IPS-18a (cell line): ENCODE results near the gene L3MBTL4.

Experiments
- H3K27ac ChIP-seq: one replicate; pipeline ENCODE4 v1.5.1; 2013; ENCODE audit warnings: low read length
- H3K27me3 ChIP-seq: one replicate; pipeline ENCODE4 v1.6.1; 2013; ENCODE audit warnings: mild to moderate bottlenecking, low read length; ENCODE audit not compliant: control insufficient read depth, insufficient read depth
- H3K36me3 ChIP-seq: one replicate; pipeline ENCODE4 v1.6.1; 2013; ENCODE audit warnings: low read depth, low read length; ENCODE audit not compliant: control insufficient read depth
- H3K4me1 ChIP-seq: one replicate; pipeline ENCODE4 v1.6.1; 2013; ENCODE audit warnings: low read depth, low read length; ENCODE audit not compliant: control insufficient read depth
- H3K4me3 ChIP-seq: one replicate; pipeline ENCODE4 v1.5.1; 2013; ENCODE audit warnings: low read length
- H3K9ac ChIP-seq: one replicate; pipeline ENCODE4 v1.6.1; 2013; ENCODE audit warnings: mild to moderate bottlenecking, low read length, moderate library complexity
- H3K9me3 ChIP-seq: one replicate; pipeline ENCODE4 v1.6.1; 2013; ENCODE audit warnings: low read depth, low read length; ENCODE audit not compliant: control insufficient read depth

L3MBTL4 gene

DNA sequence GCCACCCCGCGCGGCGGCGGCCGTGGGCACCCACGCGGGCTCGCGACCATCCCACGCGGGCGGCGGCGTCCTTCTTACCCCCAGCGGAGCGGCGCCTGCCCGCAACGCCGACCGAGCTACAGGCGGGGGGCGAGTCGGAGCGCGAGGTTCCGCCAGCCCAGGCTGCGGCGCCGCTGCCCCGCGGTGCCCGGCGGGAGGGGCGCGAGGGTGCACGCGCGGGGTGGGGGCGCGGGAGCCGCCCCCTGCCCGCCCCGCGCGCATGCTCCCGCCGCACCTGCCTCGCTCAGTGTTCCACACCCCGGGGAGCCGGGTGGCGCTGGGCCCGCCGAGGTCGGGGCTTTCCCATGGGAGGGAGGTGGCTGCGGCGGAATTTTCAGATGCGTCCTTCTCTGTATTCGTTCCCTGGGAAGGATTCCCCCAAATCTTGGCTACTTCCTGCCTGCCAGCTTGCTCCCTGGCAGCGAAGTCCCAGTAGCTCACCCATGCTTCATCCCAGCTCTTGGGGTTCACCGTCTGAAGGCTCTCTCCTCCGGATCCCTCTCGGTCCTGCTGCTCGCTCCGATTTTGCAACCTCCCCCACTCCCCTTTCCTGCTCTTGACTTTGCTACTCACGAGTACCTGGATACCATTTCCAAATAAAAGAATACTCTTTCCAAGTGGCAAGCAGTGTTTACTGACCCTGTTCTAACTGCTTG lies at the start of gene L3MBTL4:
L3MBTL4 (minus strand) TSS at position 189 of the 695 bp plus-strand sequence. CDS start 103,286 bp downstream, outside the sequence.
- Histone ChIP-seq H3K4me3 (peak within 1 kb of the TSS; percentile 67), H3K4me1 (peaks cover 5% of the 10 kb centered on the region), H3K27ac (no peak within 1 kb of the TSS), H3K9me3 (no peaks in the 10 kb centered on the region), H3K9ac (peak within 1 kb of the TSS; percentile 37), H3K36me3 (no peaks in the 10 kb centered on the region), H3K27me3 (peaks cover 31% of the 10 kb centered on the region)

DNA sequence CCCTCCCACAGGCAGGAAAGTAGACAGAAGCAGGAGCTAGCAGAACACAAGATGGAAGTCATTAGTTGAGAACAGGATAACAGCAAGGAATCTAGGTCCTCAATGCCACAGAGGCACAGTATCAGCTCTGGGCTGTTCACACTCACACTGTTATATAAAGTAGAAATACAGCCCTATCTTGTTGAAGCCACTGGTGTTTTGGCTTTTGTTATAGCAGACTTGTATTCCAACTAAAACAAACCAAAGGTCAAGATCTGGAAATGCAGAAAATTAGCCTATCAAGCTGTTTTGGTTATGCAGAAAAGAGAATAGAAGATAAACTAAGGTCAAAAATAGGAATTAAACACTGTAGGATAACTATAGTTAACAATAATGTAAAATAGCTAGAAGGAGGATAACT lies 37.5 kb upstream of the L3MBTL4 start:
- no peaks in the 10 kb centered on the region for H3K36me3 ChIP-seq
- H3K4me1 ChIP-seq: no peaks in the 10 kb centered on the region
- H3K9me3 ChIP-seq: no peaks in the 10 kb centered on the region
- no peak overlapping the region for H3K9ac ChIP-seq
- H3K27me3 ChIP-seq: no peaks in the 10 kb centered on the region
- no peak overlapping the region for H3K27ac ChIP-seq
- H3K4me3 ChIP-seq: no peak overlapping the region

DNA sequence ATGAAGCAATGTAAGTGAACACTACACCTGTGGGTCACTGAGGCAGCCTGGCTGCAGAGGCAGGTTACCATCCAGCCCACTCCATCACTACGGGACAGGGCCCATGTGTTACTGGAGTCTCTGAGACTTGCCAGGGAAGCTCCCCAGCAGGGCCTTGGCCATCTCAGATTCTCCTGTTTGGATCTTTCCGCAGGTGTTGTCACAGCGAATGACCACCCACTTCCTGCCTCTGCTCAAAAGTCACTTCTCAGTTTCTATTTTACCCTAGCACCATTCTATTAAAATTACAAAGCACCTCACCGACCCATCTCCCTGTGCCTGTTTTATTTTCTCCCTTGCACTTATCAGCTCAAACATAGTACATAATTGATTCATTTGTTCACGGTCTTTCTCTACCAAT lies 34.5 kb upstream of the L3MBTL4 start:
- Histone ChIP-seq H3K27me3 (no peaks in the 10 kb centered on the region), H3K9me3 (no peaks in the 10 kb centered on the region), H3K9ac (no peak overlapping the region), H3K27ac (no peak overlapping the region), H3K4me1 (peaks cover 5% of the 10 kb centered on the region), H3K36me3 (no peaks in the 10 kb centered on the region), H3K4me3 (no peak overlapping the region)

DNA sequence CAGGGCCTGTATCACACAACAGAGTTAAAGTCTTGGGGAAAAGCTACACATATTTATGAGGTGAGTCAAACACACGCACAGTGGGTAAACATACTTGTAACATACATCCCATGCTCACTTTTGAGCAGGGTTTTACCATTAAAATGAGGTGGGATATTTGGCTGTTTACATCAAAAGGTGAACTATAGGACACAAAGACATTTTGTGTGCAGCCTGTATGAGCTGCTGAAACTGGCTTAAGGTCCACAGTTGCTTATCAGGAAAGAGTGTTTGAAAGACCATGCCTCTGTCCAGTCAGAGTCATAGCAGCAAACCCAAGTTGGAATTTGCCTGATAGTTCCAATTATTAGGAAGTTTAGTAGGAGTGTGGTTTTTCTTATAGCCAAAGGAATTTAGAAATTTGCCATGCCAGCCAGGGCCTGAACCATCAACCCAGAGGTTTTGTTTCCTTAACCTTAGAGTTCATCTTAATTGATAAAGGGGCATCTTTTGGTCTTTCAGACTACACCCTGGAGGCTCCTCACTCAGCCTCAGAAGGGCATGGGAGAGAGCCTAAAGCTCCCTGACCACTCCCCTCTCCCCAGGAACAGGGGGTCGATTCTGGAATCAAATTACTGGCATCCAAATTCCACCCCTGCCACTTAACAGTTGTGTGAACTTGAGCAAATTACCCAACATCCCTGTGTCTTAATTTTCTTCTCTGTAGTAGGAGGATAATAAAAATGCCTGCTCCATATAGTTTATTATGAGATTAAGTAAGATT lies 29.9 kb upstream of the L3MBTL4 start:
- Histone ChIP-seq H3K9me3 (no peaks in the 10 kb centered on the region), H3K4me1 (peaks cover 5% of the 10 kb centered on the region), H3K4me3 (no peak overlapping the region), H3K27ac (no peak overlapping the region), H3K36me3 (no peaks in the 10 kb centered on the region), H3K27me3 (no peaks in the 10 kb centered on the region), H3K9ac (no peak overlapping the region)

DNA sequence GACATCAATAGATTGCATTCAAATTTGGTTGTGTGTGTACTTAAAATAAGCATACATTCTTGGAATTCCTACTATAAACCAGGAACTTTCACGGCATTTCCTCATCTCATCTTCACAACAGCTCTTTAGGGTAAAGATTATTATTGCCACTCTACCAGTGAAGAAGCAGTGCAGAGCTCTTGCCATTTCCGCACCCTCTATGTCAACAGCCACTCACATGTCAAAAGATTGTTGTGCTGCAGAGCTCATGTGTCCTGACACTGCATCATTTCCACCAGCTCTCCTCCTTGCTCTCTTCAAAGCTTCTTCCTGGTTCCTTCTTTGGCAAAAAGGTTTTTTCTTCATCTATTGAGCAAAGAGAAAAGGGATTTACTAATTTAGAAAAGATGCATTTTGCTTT lies 26.5 kb upstream of the L3MBTL4 start:
- no peaks in the 10 kb centered on the region for H3K27me3 ChIP-seq
- H3K4me1 ChIP-seq: peaks cover 5% of the 10 kb centered on the region
- no peak overlapping the region for H3K4me3 ChIP-seq
- H3K27ac ChIP-seq: no peak overlapping the region
- H3K9me3 ChIP-seq: no peaks in the 10 kb centered on the region
- no peak overlapping the region for H3K9ac ChIP-seq
- H3K36me3 ChIP-seq: no peaks in the 10 kb centered on the region

DNA sequence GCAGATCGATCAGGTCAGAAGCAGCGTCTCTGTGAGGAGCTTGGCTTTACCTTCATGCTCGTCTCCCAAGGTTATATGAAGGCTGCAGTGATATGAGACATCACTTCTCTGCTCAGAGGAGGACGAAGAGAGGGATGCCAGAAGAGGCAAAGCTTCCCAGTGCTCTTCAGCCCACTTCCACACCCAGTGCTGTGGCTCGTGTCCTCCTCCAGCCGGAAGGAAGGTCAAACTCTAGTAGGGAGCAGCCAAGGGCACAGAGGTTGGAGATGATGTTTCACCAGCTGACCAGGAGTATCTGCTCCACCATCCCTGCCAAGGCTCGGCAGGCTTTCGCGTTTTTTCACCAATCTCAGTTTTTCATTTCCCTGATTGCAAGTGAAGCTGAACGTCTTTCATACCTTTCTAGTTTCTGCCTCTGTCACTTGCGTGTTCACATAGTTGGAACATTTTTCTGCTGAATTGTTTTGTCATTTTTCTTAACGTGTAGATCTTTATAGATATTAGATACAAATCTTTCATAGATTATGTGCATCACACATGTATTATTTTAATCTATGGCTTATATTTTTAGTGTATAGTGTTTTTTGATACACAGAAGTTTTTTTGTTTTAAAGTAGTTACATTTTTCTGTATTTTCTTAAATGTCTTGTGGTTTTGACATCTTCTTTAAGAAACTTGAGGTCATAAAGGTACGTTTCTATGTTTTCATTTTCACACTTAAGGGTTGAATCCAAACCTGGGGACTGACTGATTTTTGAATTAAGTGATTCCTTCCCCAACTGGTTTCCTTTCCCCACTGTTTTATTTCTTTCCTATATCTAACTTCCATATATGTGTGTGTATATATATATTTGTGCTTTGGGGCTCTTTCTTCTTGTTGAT lies 23.5 kb upstream of the L3MBTL4 start:
- H3K27ac ChIP-seq: no peak overlapping the region
- H3K9ac ChIP-seq: no peak overlapping the region
- no peak overlapping the region for H3K4me3 ChIP-seq
- no peaks in the 10 kb centered on the region for H3K27me3 ChIP-seq
- H3K36me3 ChIP-seq: no peaks in the 10 kb centered on the region
- no peaks in the 10 kb centered on the region for H3K4me1 ChIP-seq
- no peaks in the 10 kb centered on the region for H3K9me3 ChIP-seq

DNA sequence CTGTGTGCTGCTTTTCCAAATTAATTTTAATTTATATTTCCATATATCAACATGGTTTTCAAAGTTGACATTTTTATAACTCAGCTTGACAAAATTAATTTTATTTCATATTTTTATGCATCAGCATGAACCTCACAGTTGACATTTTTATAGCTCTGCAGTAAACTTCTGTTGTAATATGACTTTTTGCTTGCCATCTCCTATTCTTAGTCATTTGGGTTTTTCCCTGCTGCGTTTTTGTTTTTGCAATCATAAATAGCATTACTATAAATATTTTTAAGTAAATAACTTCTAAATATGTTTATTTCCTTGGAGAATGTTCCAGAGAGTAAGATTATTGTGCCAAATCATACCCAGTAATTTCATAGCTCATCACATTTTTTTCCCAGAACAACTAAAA lies 21.0 kb upstream of the L3MBTL4 start:
- no peaks in the 10 kb centered on the region for H3K27me3 ChIP-seq
- H3K36me3 ChIP-seq: no peaks in the 10 kb centered on the region
- no peak overlapping the region for H3K4me3 ChIP-seq
- H3K9ac ChIP-seq: no peak overlapping the region
- no peak overlapping the region for H3K27ac ChIP-seq
- H3K9me3 ChIP-seq: no peaks in the 10 kb centered on the region
- H3K4me1 ChIP-seq: no peaks in the 10 kb centered on the region

DNA sequence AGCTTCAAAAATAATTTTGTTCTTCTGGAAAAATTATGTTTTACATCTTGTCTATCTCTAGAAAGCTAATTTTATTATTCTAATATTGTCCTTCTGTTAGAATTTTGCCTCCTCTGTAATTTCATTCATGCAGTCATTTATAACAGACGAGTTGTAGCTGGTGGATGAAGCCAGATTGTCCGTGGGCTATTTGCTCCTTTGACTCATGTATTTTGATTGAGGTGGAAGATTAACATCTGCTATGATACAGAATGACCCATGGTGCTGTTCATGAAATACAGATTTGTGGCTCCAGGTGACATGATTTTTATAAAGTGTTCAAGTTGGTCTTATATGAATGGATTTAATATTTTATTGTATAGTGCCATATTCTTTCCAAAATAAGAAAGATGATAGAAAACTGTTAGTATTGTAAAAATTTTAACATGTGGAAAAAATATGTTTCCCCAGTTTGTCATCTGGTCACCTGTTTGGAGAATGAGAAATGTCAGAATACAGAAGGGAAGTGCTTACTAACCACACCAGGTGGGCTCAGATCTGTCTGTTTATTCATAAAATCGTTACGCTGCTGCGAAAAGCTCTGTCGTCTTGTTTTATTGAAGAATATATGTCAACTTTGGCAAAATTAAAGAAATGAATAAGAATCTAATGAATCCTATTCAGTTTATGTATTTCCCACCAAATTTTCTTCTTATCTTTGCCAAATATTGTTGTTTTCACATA lies 20.4 kb upstream of the L3MBTL4 start:
- Histone ChIP-seq H3K9me3 (no peaks in the 10 kb centered on the region), H3K36me3 (no peaks in the 10 kb centered on the region), H3K27ac (no peak overlapping the region), H3K9ac (no peak overlapping the region), H3K4me3 (no peak overlapping the region), H3K4me1 (no peaks in the 10 kb centered on the region), H3K27me3 (no peaks in the 10 kb centered on the region)

DNA sequence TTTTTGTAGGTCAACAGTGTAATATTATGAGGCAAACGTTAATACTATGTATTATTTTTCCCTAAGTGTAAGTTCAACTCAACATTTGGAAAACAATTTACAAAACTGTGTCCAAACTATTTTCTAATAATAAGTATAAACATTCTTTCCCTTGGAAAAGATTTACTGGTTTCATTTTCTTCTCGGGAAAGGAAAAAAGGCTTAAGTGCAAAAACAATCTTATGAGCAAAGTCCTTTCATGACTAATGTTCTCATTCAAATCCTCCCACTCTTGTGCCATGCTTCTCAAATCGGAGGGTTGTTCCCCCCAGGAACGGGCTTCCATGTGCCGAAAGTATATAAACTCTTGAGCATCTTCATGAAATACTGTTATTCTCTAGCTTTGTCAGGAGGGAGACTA lies 19.8 kb upstream of the L3MBTL4 start:
- H3K4me3 ChIP-seq: no peak overlapping the region

DNA sequence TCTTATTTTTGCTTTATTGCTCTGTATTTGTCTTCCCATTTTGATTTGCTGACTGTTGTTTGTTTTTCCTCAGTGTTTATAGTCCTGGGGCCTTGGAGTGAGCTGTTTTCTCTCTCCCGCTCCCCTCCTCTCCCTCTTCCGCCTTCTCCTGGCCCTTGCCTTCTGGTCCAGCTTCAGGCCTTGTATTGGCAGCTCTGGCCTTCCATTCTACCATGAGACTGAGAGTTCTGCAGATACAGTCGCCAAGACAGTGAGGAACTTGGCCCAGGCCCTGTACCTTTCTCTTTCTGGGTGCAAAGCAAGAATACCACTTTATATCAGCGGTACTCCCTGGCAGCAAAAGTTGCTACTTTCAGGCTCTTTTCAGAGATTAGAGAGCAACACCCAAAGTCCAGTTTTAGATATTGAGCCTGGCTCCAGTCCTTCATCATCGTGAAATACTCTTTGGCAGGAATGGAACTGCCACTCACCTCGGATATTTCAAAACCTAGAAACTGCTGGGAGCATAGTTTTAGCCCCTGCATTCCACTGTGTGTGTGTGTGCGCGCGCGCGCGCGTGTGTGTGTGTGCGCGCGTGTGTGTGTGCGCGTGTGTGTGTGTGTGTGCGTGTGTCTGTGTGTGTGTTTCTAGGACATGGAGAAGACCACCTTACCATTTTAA lies 17.1 kb upstream of the L3MBTL4 start:
- H3K4me3 ChIP-seq: no peak overlapping the region
- no peaks in the 10 kb centered on the region for H3K9me3 ChIP-seq
- no peak overlapping the region for H3K9ac ChIP-seq
- no peaks in the 10 kb centered on the region for H3K4me1 ChIP-seq
- H3K27me3 ChIP-seq: no peaks in the 10 kb centered on the region
- H3K27ac ChIP-seq: no peak overlapping the region
- no peaks in the 10 kb centered on the region for H3K36me3 ChIP-seq

More for the DNA sequence above, 19.8 kb upstream of the L3MBTL4 start:
- no peaks in the 10 kb centered on the region for H3K36me3 ChIP-seq
- H3K4me1 ChIP-seq: no peaks in the 10 kb centered on the region
- no peak overlapping the region for H3K27ac ChIP-seq
- no peak overlapping the region for H3K9ac ChIP-seq
- H3K27me3 ChIP-seq: no peaks in the 10 kb centered on the region
- no peaks in the 10 kb centered on the region for H3K9me3 ChIP-seq
